ENCODE results near the gene INTS15. TPM values are rescaled to one million over a fixed set of nuclear protein-coding genes. Genes with fewer than 3 reads are reported as not detected.

Gene INTS15
- polyA plus RNA-seq, 1 donor (not counting 4 experiments of a cell fraction or from before 2014, with no cell fraction given): 11.9 TPM

DNA sequence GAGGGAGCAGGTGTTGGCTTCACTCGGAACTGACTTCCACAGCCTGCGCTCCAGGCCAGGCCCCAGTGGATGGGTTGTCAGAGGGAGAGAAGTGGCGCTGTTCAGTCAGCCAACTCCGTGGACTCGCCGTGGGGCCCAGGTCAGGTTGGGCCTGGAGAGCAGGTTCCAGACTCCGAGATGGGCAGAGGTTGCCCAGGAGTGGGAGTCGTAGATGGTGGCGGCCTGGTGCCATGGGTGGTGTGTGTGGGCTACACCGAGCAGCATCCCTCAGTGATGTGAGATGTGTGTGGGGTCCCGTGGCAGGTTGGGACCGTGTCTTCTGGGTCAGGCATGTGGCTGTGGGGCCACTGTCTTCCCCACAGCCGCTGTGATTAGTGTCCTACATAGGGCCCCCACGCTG lies 57.7 kb downstream of the INTS15 start:
- dilution Hi-C loops (cut with MboI; ENCODE audit: extremely low pct_ligation_motif_present, low sequenced_read_pairs): no loop called here
- peaks cover 17 to 28% of the 10 kb centered on the region in 2 experiments for H3K36me3 ChIP-seq (ENCODE audit: control insufficient read depth in 2 of 2, extremely low read depth in 1 of 2, insufficient read depth in 2 of 2, low read length in 2 of 2)
- FAIRE-seq: no peak

DNA sequence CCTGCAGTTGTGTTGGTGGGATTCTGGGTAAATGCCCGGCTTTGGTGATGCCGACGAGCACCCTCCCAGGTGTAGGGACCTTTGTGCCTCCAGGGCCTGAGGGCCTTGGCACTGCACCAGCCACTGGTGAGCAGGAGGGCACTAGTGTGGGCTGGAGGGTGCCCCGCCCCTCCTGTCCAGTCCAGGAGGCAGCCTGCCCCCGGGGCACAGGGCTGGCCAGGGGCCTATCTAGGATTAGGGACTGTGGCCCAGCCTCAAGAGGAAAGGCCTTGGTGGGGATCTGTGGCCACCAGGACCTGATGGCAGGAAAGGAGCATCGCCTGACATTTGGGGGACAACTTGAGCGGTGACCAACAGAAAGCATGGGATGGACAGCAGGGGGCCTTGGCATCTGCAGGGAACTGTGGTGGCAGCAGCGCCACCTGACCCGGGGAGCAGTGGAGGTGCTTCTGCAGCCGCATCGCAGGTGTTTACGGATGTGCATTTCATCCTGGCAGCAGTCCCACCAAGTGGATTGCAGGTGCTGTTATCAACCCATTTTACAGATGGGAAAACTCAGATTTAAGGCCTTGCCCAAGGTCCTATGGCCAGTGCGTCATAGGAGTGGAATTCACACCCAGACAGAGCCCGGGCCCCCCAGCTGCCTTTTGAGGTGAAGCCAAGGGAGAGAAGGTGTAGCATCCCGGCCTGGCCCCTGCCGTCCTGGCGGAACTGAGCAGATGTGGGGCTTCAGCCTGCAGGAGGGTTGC lies 58.4 kb downstream of the INTS15 start:
- H3K4me3 ChIP-seq (ENCODE audit: control insufficient read depth in 2 of 3, extremely low read depth in 1 of 3, insufficient read depth in 2 of 3, low read depth in 1 of 3, low read length in 3 of 3): no peak overlapping the region

More for the DNA sequence above, 57.7 kb downstream of the INTS15 start:
- H3K4me1 ChIP-seq (ENCODE audit: control insufficient read depth, extremely low read depth, insufficient read depth, low read length): no peaks in the 10 kb centered on the region
- no peak overlapping the region for H3K4me3 ChIP-seq (ENCODE audit: control insufficient read depth in 2 of 3, extremely low read depth in 1 of 3, insufficient read depth in 2 of 3, low read depth in 1 of 3, low read length in 3 of 3)
- no peak overlapping the region for H3K4me2 ChIP-seq (ENCODE audit: control insufficient read depth, extremely low read depth, insufficient read depth, low read depth, low read length)
- no peak overlapping the region for H3K9ac ChIP-seq (ENCODE audit: control insufficient read depth, extremely low read depth, insufficient read depth, low read length)
- H3K27me3 ChIP-seq (ENCODE audit: control insufficient read depth, extremely low read depth, insufficient read depth, low read length): no peaks in the 10 kb centered on the region
- H3K9me1 ChIP-seq (ENCODE audit: control insufficient read depth, extremely low read depth, insufficient read depth, low read length): no peaks in the 10 kb centered on the region
- H2AFZ ChIP-seq (ENCODE audit: control insufficient read depth, low read length): no peak overlapping the region
- no peak for TF ChIP-seq EZH2 (IDR thresholded peaks at IDR 0.05; ENCODE audit: low read length)
- TF ChIP-seq, protein P1, sequence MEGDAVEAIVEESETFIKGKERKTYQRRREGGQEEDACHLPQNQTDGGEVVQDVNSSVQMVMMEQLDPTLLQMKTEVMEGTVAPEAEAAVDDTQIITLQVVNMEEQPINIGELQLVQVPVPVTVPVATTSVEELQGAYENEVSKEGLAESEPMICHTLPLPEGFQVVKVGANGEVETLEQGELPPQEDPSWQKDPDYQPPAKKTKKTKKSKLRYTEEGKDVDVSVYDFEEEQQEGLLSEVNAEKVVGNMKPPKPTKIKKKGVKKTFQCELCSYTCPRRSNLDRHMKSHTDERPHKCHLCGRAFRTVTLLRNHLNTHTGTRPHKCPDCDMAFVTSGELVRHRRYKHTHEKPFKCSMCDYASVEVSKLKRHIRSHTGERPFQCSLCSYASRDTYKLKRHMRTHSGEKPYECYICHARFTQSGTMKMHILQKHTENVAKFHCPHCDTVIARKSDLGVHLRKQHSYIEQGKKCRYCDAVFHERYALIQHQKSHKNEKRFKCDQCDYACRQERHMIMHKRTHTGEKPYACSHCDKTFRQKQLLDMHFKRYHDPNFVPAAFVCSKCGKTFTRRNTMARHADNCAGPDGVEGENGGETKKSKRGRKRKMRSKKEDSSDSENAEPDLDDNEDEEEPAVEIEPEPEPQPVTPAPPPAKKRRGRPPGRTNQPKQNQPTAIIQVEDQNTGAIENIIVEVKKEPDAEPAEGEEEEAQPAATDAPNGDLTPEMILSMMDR (optimal IDR thresholded peaks at IDR 0.05 in 1 of 3, IDR thresholded peaks at IDR 0.05 in 1 of 3, conservative IDR thresholded peaks at IDR 0.05 in 1 of 3; ENCODE audit: extremely low read depth in 1 of 3, insufficient read depth in 2 of 3, low read length in 3 of 3): no peak
- no peak overlapping the region for H3K27ac ChIP-seq (ENCODE audit: control insufficient read depth, insufficient read depth, low read length)
- no peaks in the 10 kb centered on the region for H3K9me3 ChIP-seq (ENCODE audit: control insufficient read depth, low read depth, low read length)
- DNase-seq (ENCODE audit: low read depth, low spot score): no peak
- H4K20me1 ChIP-seq (ENCODE audit: control insufficient read depth, extremely low read depth, insufficient read depth, low read length): no peaks in the 10 kb centered on the region
- no peaks in the 10 kb centered on the region for H3K79me2 ChIP-seq (ENCODE audit: control insufficient read depth, insufficient read depth, low read length)

More for the DNA sequence above, 58.4 kb downstream of the INTS15 start:
- no peaks in the 10 kb centered on the region for H3K9me3 ChIP-seq (ENCODE audit: control insufficient read depth, low read depth, low read length)
- no peak for DNase-seq (ENCODE audit: low read depth, low spot score)
- dilution Hi-C loops (cut with MboI; ENCODE audit: extremely low pct_ligation_motif_present, low sequenced_read_pairs): no loop called here
- H3K9me1 ChIP-seq (ENCODE audit: control insufficient read depth, extremely low read depth, insufficient read depth, low read length): no peaks in the 10 kb centered on the region
- H2AFZ ChIP-seq (ENCODE audit: control insufficient read depth, low read length): no peak overlapping the region
- TF ChIP-seq EZH2 (IDR thresholded peaks at IDR 0.05; ENCODE audit: low read length): no peak
- TF ChIP-seq, protein P1 (optimal IDR thresholded peaks at IDR 0.05 in 1 of 3, IDR thresholded peaks at IDR 0.05 in 1 of 3, conservative IDR thresholded peaks at IDR 0.05 in 1 of 3; ENCODE audit: extremely low read depth in 1 of 3, insufficient read depth in 2 of 3, low read length in 3 of 3): no peak
- H3K4me1 ChIP-seq (ENCODE audit: control insufficient read depth, extremely low read depth, insufficient read depth, low read length): no peaks in the 10 kb centered on the region
- H3K27me3 ChIP-seq (ENCODE audit: control insufficient read depth, extremely low read depth, insufficient read depth, low read length): no peaks in the 10 kb centered on the region
- H3K36me3 ChIP-seq (ENCODE audit: control insufficient read depth in 2 of 2, extremely low read depth in 1 of 2, insufficient read depth in 2 of 2, low read length in 2 of 2): peaks cover 19 to 25% of the 10 kb centered on the region in 2 experiments
- H3K9ac ChIP-seq (ENCODE audit: control insufficient read depth, extremely low read depth, insufficient read depth, low read length): no peak overlapping the region
- no peaks in the 10 kb centered on the region for H3K79me2 ChIP-seq (ENCODE audit: control insufficient read depth, insufficient read depth, low read length)
- H3K27ac ChIP-seq (ENCODE audit: control insufficient read depth, insufficient read depth, low read length): no peak overlapping the region
- no peaks in the 10 kb centered on the region for H4K20me1 ChIP-seq (ENCODE audit: control insufficient read depth, extremely low read depth, insufficient read depth, low read length)
- no peak overlapping the region for H3K4me2 ChIP-seq (ENCODE audit: control insufficient read depth, extremely low read depth, insufficient read depth, low read depth, low read length)
- no peak for FAIRE-seq
